H9 (cell line): ENCODE data around the gene PLCH2. TPM values are rescaled to one million over a fixed set of nuclear protein-coding genes. Genes with fewer than 3 reads are reported as not detected.

ENCODE experiments used
- DNase-seq: peaks from one replicate; pipeline ENCODE4 v3.0.0-alpha.2; 2017
- H2AFZ ChIP-seq: one replicate; pipeline ENCODE4 v1.6.1; 2013; ENCODE audit warnings: mild to moderate bottlenecking, low read length, control low read depth, moderate library complexity
- H2AK5ac ChIP-seq: 2 replicates; pipeline ENCODE4 v1.6.1; 2013; ENCODE audit warnings: low read length, control low read depth, mixed read lengths; ENCODE audit not compliant: insufficient read length
- H2BK120ac ChIP-seq: one replicate; pipeline ENCODE4 v1.6.1; 2013; ENCODE audit warnings: low read depth, mild to moderate bottlenecking, low read length, control low read depth, inconsistent platforms; ENCODE audit not compliant: poor library complexity, severe bottlenecking
- H2BK12ac ChIP-seq: 2 replicates; pipeline ENCODE4 v1.6.1; 2013; ENCODE audit warnings: low read length, control low read depth, mixed read lengths, low read depth; ENCODE audit not compliant: insufficient read length
- H2BK15ac ChIP-seq: 2 replicates; pipeline ENCODE4 v1.6.1; 2013; ENCODE audit warnings: low read depth, low read length, control low read depth
- H2BK20ac ChIP-seq: one replicate; pipeline ENCODE4 v1.6.1; 2013; ENCODE audit warnings: low read depth, mild to moderate bottlenecking, low read length, control low read depth, inconsistent platforms; ENCODE audit not compliant: poor library complexity, severe bottlenecking
- H2BK5ac ChIP-seq: 2 replicates; pipeline ENCODE4 v1.6.1; 2013; ENCODE audit warnings: low read length, control low read depth, mixed read lengths; ENCODE audit not compliant: insufficient read length
- H3K14ac ChIP-seq: 2 replicates; pipeline ENCODE4 v1.6.1; 2013; ENCODE audit warnings: low read length, control low read depth; ENCODE audit not compliant: insufficient read depth
- H3K18ac ChIP-seq: 2 replicates; pipeline ENCODE4 v1.6.1; 2013; ENCODE audit warnings: low read depth, mild to moderate bottlenecking, mixed read lengths, low read length, control low read depth; ENCODE audit not compliant: insufficient read length
- H3K23ac ChIP-seq: 2 replicates; pipeline ENCODE4 v1.6.1; 2013; ENCODE audit warnings: low read length, control low read depth, mixed read lengths, low read depth; ENCODE audit not compliant: insufficient read length
- H3K23me2 ChIP-seq: 2 replicates; pipeline ENCODE4 v1.6.1; 2013; ENCODE audit warnings: low read depth, mild to moderate bottlenecking, mixed read lengths, low read length, control low read depth; ENCODE audit not compliant: insufficient read length, poor library complexity, severe bottlenecking
- H3K27ac ChIP-seq: 2 replicates; pipeline ENCODE4 v1.5.1; 2013; ENCODE audit warnings: low read length, control low read depth, mixed read lengths, low read depth; ENCODE audit not compliant: insufficient read length
- H3K27me3 ChIP-seq: 2 replicates; pipeline ENCODE4 v1.6.1; 2013; ENCODE audit warnings: low read length, control low read depth, inconsistent platforms; ENCODE audit not compliant: insufficient read depth
- H3K4ac ChIP-seq: 2 replicates; pipeline ENCODE4 v1.6.1; 2013; ENCODE audit warnings: low read depth, mild to moderate bottlenecking, control low read depth, inconsistent platforms, low read length, moderate library complexity
- H3K4me1 ChIP-seq: 2 replicates; pipeline ENCODE4 v1.6.1; 2013; ENCODE audit warnings: low read length, control low read depth, inconsistent platforms; ENCODE audit not compliant: insufficient read depth
- H3K4me2 ChIP-seq: 2 replicates; pipeline ENCODE4 v1.6.1; 2013; ENCODE audit warnings: low read length, control low read depth, mixed read lengths; ENCODE audit not compliant: insufficient read length, insufficient read depth
- H3K56ac ChIP-seq: 2 replicates; pipeline ENCODE4 v1.6.1; 2013; ENCODE audit warnings: low read depth, mild to moderate bottlenecking, mixed read lengths, low read length, control low read depth; ENCODE audit not compliant: insufficient read length
- H3K79me1 ChIP-seq: 2 replicates; pipeline ENCODE4 v1.6.1; 2013; ENCODE audit warnings: low read depth, mild to moderate bottlenecking, moderate library complexity, low read length, control low read depth, inconsistent platforms; ENCODE audit not compliant: insufficient read depth, poor library complexity, severe bottlenecking
- H3K79me2 ChIP-seq: 2 replicates; pipeline ENCODE4 v1.6.1; 2013; ENCODE audit warnings: low read length, control low read depth, inconsistent platforms; ENCODE audit not compliant: insufficient read depth
- H3K9ac ChIP-seq: 2 replicates; pipeline ENCODE4 v1.6.1; 2013; ENCODE audit warnings: low read length, control low read depth, mixed read lengths; ENCODE audit not compliant: insufficient read length; ENCODE audit errors: extremely low read depth
- H3K9me3 ChIP-seq: one replicate; pipeline ENCODE4 v1.6.1; 2013; ENCODE audit warnings: low read depth, low read length, inconsistent platforms; ENCODE audit not compliant: control insufficient read depth
- H3T11ph ChIP-seq: one replicate; pipeline ENCODE4 v1.6.1; 2013; ENCODE audit warnings: mild to moderate bottlenecking, low read length, control low read depth, inconsistent platforms
- H4K20me1 ChIP-seq: one replicate; pipeline ENCODE4 v1.6.1; 2013; ENCODE audit not compliant: control insufficient read depth, insufficient read length, insufficient read depth
- H4K5ac ChIP-seq: 2 replicates; pipeline ENCODE4 v1.6.1; 2013; ENCODE audit warnings: low read depth, mild to moderate bottlenecking, mixed read lengths, low read length, control low read depth; ENCODE audit not compliant: insufficient read length
- H4K8ac ChIP-seq: replicated peaks from 2 replicates; pipeline ENCODE4 v1.6.1; 2013; ENCODE audit warnings: low read length, control low read depth, mixed read lengths, low read depth; ENCODE audit not compliant: insufficient read length
- H4K91ac ChIP-seq: 2 replicates; pipeline ENCODE4 v1.6.1; 2013; ENCODE audit warnings: low read depth, mild to moderate bottlenecking, moderate library complexity, mixed read lengths, low read length, control low read depth; ENCODE audit not compliant: insufficient read length
- H3K27ac Mint-ChIP-seq, 3 experiments: 2 replicates in 2 of 3; 3 replicates in 1 of 3; pipeline ENCODE4 v1.8.0; 2020 to 2021; ENCODE audit warnings: mixed read lengths in 3 of 3, mild to moderate bottlenecking in 1 of 3, moderate library complexity in 1 of 3
- H3K27me3 Mint-ChIP-seq: 2 replicates; pipeline ENCODE4 v1.8.0; 2021; ENCODE audit warnings: low read depth, mild to moderate bottlenecking, moderate library complexity, mixed read lengths
- H3K36me3 Mint-ChIP-seq, 3 experiments: 2 replicates in 2 of 3; 3 replicates in 1 of 3; pipeline ENCODE4 v1.8.0; 2020 to 2021; ENCODE audit warnings: low read depth in 3 of 3, mixed read lengths in 3 of 3; ENCODE audit not compliant: insufficient read depth in 1 of 3
- H3K4me1 Mint-ChIP-seq, 2 experiments: 2 replicates each; pipeline ENCODE4 v1.8.0; 2020; ENCODE audit warnings: mixed read lengths in 2 of 2
- H3K4me3 Mint-ChIP-seq, 2 experiments: 2 replicates in 1 of 2; 3 replicates in 1 of 2; pipeline ENCODE4 v1.8.0; 2020 to 2021; ENCODE audit warnings: mild to moderate bottlenecking in 2 of 2, mixed read lengths in 2 of 2, moderate library complexity in 1 of 2
- H3K9me3 Mint-ChIP-seq, 2 experiments: 2 replicates in 1 of 2; 3 replicates in 1 of 2; pipeline ENCODE4 v1.8.0; 2020; ENCODE audit warnings: mild to moderate bottlenecking in 2 of 2, mixed read lengths in 2 of 2, moderate library complexity in 1 of 2
- CTCF ChIP-seq: fragments of 200-600 bp; sonication (generic); conservative IDR thresholded peaks from 3 replicates; pipeline ENCODE4 v1.8.0; 2021; ENCODE audit warnings: antibody characterized with exemption, mild to moderate bottlenecking
- WGBS: extraction: QIAGEN DNeasy Blood & Tissue Kit; methylation state at CpG from one replicate; pipeline ENCODE4 v1.1.7; 2013; ENCODE audit warnings: missing lambda C conversion rate, low lambda C conversion rate, mixed read lengths; ENCODE audit not compliant: insufficient read length; ENCODE audit errors: extremely low coverage; 5-methylcytosine and 5-hydroxymethylcytosine counted together
- total RNA-seq: library from RNA; stranded (reverse); gene quantifications from 2 replicates; pipeline ENCODE4 v1.2.1, GENCODE V29; 2021

The PLCH2 gene
- total RNA-seq, 1 experiment from 2014 or later, result 0.09 TPM

GRCh38 chr1:2516124-2516523, 40.0 kb downstream of the PLCH2 start:
- H3K4me1 Mint-ChIP-seq, result no peaks in the 10 kb centered on the region
- Histone ChIP-seq H2BK5ac (no peak overlapping the region), H2BK20ac (no peak overlapping the region), H3K79me2 (no peaks in the 10 kb centered on the region), H2BK120ac (no peak overlapping the region), H3K79me1 (no peaks in the 10 kb centered on the region), H2AFZ (no peak overlapping the region), H2AK5ac (no peak overlapping the region), H2BK15ac (no peak overlapping the region), H3K18ac (no peak overlapping the region), H3K23me2 (no peaks in the 10 kb centered on the region), H3K4me2 (no peak overlapping the region), H3K4me1 (no peaks in the 10 kb centered on the region), H4K20me1 (peaks cover 3% of the 10 kb centered on the region), H3K27ac (no peak overlapping the region), H3K4ac (no peak overlapping the region), H3K9me3 (no peaks in the 10 kb centered on the region), H4K5ac (no peak overlapping the region), H3K56ac (no peak overlapping the region), H3K27me3 (no peaks in the 10 kb centered on the region), H3K23ac (no peak overlapping the region), H4K91ac (no peak overlapping the region), H3K9ac (no peak overlapping the region), H2BK12ac (no peak overlapping the region), H4K8ac (no peak overlapping the region), H3K14ac (no peak overlapping the region), H3T11ph (no peak overlapping the region)
- peaks cover 29 to 61% (median 56%) of the 10 kb centered on the region in 3 experiments for H3K36me3 Mint-ChIP-seq
- H3K27me3 Mint-ChIP-seq, result no peaks in the 10 kb centered on the region
- no CpG with 5 or more reads among the region's 17 CpGs for WGBS
- no peak overlapping the region; a peak in 1 of 5 replicates for H3K4me3 Mint-ChIP-seq
- no peak for TF ChIP-seq CTCF
- no peak overlapping the region for H3K27ac Mint-ChIP-seq
- no peaks in the 10 kb centered on the region for H3K9me3 Mint-ChIP-seq
- no peak for DNase-seq
